ENCODE results near the gene SLC25A5.
A peak's percentile ranks its signal among the peaks of the same experiment; 100 is the strongest.

The SLC25A5 gene

DNA sequence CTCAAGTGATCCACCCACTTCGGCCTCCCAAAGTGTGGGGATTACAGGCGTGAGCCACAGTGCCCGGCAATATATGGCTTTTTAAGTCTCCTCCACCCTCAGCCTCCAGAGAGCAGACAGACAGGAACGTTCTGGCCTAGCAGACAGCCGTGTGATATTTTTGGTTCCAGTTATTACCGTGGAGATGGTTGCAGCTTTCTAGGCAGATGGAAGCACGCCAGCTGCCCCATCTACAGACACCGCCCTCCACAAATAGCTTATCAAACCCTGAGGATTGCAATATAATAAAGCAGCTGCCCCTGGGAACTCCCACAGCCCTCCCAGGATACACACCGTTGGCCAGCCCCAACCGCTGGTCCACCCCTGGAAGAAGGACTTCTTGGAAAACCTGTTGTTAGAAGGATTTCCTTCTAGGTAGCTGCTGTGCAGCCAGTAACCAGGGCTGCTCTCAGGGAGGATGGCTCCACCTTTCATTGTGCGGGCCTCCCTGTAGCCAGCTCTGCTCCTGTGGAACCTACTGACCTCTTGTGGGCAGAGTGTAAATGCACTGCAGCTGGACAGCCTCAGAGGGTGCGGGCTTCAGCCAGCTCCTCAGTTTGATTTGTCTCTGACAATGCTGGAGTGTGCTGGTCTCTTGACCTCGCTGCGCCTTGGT is 44.0 kb downstream of the SLC25A5 start:
- no peak for DNase-seq

DNA sequence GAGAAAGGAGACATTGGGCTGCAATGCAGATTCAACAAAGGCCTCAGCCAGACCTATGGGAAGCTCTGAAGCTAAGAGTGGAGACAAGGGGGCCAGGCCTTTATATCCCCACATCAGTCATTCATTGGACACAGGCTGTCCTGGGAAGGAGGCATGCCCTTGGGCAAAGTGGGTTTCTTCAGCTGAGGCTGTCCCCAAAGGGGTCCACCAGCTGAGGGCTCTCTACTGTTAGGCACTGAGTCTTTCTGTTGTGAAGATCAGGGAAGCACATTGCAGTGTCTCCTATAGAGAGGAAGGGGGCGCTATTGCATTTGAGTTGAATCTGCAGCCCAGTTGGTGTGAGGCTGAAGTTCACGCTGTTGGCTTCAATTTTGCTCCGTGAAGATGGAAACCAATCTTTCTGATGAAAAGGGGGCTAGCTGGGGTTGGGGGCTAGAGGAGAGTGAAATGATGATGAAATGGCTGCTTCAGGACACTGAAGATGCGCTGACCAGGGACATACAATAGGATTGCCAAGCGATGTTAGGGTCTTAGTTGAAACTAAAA is 48.0 kb downstream of the SLC25A5 start:
- peak; percentile 20 to 36 for DNase-seq

DNA sequence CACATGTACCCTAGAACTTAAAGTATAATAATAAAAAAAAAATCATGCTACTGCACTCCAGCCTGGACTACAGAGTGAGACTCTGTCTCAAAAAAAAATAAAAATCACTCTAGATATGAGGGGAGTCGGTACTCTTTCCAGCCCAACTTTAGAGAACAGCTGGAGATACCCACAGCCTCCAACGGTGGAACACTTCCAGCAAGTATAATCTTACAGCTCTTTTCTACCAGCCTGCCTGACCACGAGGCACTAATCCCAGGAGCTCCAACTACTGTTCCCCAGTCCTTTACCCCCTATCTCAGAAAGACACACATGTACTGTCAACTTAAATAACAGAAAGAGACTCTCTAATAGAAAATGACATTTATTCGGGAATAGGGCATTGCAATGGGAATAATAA is 50.1 kb downstream of the SLC25A5 start:
- no peak for DNase-seq

Measured in activated CD4-positive, alpha-beta T cell treated with anti-CD3 and anti-CD28 coated beads for 4 hours (primary cell).